B cell (primary cell): ENCODE measurements around the gene NCOA5. TPM values are rescaled to one million over a fixed set of nuclear protein-coding genes. Genes with fewer than 3 reads are reported as not detected.

Experiments used
- ATAC-seq: fragments of 200-7000 bp; cut with Tn5 transposase; one replicate; pipeline ENCODE4 v1.10.0; 2021; ENCODE audit warnings: low read depth, mild to moderate bottlenecking, moderate number of reproducible peaks, moderate library complexity
- CTCF ChIA-PET: fragments of 350-600 bp; sonication (Branson Sonifier 250); formaldehyde crosslinking; loops from one replicate; lab custom pipeline; 2021; ENCODE audit warnings: antibody characterized with exemption, inconsistent platforms; lab: Charles Lee
- POLR2A ChIA-PET: fragments of 350-600 bp; sonication (Branson Sonifier 250); formaldehyde crosslinking; loops from one replicate; lab custom pipeline; 2021; ENCODE audit warnings: antibody characterized with exemption; lab: Charles Lee
- DNase-seq: peaks from one replicate; pipeline ENCODE4 v3.0.0; 2013
- H2AFZ ChIP-seq: 2 replicates; pipeline ENCODE4 v1.6.1; 2012; ENCODE audit warnings: mild to moderate bottlenecking, low read depth, low read length; ENCODE audit not compliant: insufficient read depth, poor library complexity, severe bottlenecking
- H3K27ac ChIP-seq, 2 donors: 1 replicate in 1 of 2; 2 replicates in 1 of 2; pipeline ENCODE4 v1.5.1; 2012 to 2013; ENCODE audit warnings: low read length in 2 of 2, mild to moderate bottlenecking in 2 of 2, moderate library complexity in 1 of 2
- H3K27me3 ChIP-seq, 4 experiments: fragments of 200-600 bp in 1 of 4; sonication (generic) in 1 of 4; replicated peaks in 1 of 4; 1 replicate in 2 of 4; 2 replicates in 2 of 4; pipeline versions ENCODE4 v1.6.1 to v1.7.0; 2013 to 2016; ENCODE audit warnings: low read length in 3 of 4, mild to moderate bottlenecking in 2 of 4, mixed read lengths in 1 of 4, moderate library complexity in 1 of 4; ENCODE audit not compliant: insufficient read depth in 4 of 4, control insufficient read depth in 3 of 4; ENCODE audit errors: control extremely low read depth in 1 of 4
- H3K36me3 ChIP-seq, 2 experiments: replicated peaks in 1 of 2; 1 replicate in 1 of 2; 2 replicates in 1 of 2; pipeline versions ENCODE4 v1.6.1 to v1.7.1; 2013; ENCODE audit warnings: low read length in 1 of 2; ENCODE audit not compliant: insufficient read depth in 2 of 2, control insufficient read depth in 1 of 2; ENCODE audit errors: control extremely low read depth in 1 of 2, extremely low read depth in 1 of 2
- H3K4me1 ChIP-seq, 2 donors: fragments of 200-600 bp in 1 of 2; sonication (generic) in 1 of 2; 1 replicate in 1 of 2; 2 replicates in 1 of 2; pipeline versions ENCODE4 v1.5.1 to v1.6.1; 2013 to 2017; ENCODE audit warnings: low read length in 2 of 2; ENCODE audit not compliant: control insufficient read depth in 2 of 2, insufficient read depth in 2 of 2
- H3K4me2 ChIP-seq: replicated peaks from 2 replicates; pipeline ENCODE3; 2012; ENCODE audit warnings: mild to moderate bottlenecking, low read depth, low read length; ENCODE audit not compliant: poor library complexity, severe bottlenecking
- H3K4me3 ChIP-seq, 5 experiments: fragments of 200-600 bp in 1 of 5; sonication (generic) in 1 of 5; 1 replicate in 3 of 5; 2 replicates in 2 of 5; pipeline versions ENCODE4 v1.5.1 to v1.7.0; 2011 to 2016; ENCODE audit warnings: low read length in 4 of 5, mild to moderate bottlenecking in 4 of 5, low read depth in 2 of 5, control low read depth in 1 of 5, moderate library complexity in 1 of 5; ENCODE audit not compliant: insufficient read depth in 1 of 5; ENCODE audit errors: control extremely low read depth in 1 of 5, extremely low read depth in 1 of 5
- H3K79me2 ChIP-seq: fragments of 200-600 bp; sonication (generic); one replicate; pipeline ENCODE4 v1.6.0; 2016; ENCODE audit warnings: low read length; ENCODE audit not compliant: control insufficient read depth, insufficient read depth
- H3K9ac ChIP-seq: fragments of 200-600 bp; sonication (generic); 2 replicates; pipeline ENCODE4 v1.6.1; 2017; ENCODE audit warnings: mild to moderate bottlenecking, low read length, moderate library complexity
- H3K9me3 ChIP-seq, 3 donors: one replicate each; pipeline versions ENCODE4 v1.6.1 to v1.7.1; 2013; ENCODE audit warnings: low read length in 2 of 3; ENCODE audit not compliant: control insufficient read depth in 2 of 3, insufficient read depth in 1 of 3; ENCODE audit errors: control extremely low read depth in 1 of 3
- H4K20me1 ChIP-seq: 2 replicates; pipeline ENCODE4 v1.6.0; 2012; ENCODE audit warnings: mild to moderate bottlenecking, low read length; ENCODE audit not compliant: insufficient read depth, control insufficient read depth, poor library complexity, severe bottlenecking
- H3K27ac Mint-ChIP-seq: one replicate; pipeline ENCODE4 v1.8.0; 2021; ENCODE audit warnings: mixed read lengths
- H3K27me3 Mint-ChIP-seq: one replicate; pipeline ENCODE4 v1.8.0; 2021; ENCODE audit warnings: mixed read lengths
- H3K4me1 Mint-ChIP-seq: one replicate; pipeline ENCODE4 v1.8.0; 2021; ENCODE audit warnings: mixed read lengths
- H3K4me3 Mint-ChIP-seq: one replicate; pipeline ENCODE4 v1.8.0; 2021; ENCODE audit warnings: mixed read lengths
- H3K9me3 Mint-ChIP-seq: one replicate; pipeline ENCODE4 v1.8.0; 2022; ENCODE audit warnings: mixed read lengths; ENCODE audit not compliant: insufficient read depth
- EZH2 ChIP-seq: IDR thresholded peaks from 2 replicates; pipeline ENCODE4 v1.6.1; 2012; ENCODE audit warnings: borderline replicate concordance, low read depth, mild to moderate bottlenecking, moderate library complexity, low read length; ENCODE audit not compliant: insufficient read depth, poor library complexity, severe bottlenecking
- WGBS: methylation state at CpG from one replicate; pipeline ENCODE4 v1.1.5; 2013; ENCODE audit warnings: missing lambda C conversion rate; ENCODE audit not compliant: insufficient coverage; 5-methylcytosine and 5-hydroxymethylcytosine counted together
- intact Hi-C: fragments of 100-400 bp; cut with micrococcal nuclease; formaldehyde crosslinking; loops from one replicate; pipeline ENCODE4 v1.10.0; 2022
- polyA plus RNA-seq: library from polyadenylated mRNA; depleted of rRNA; stranded (reverse); fragments of >200 nt; gene quantifications from 2 replicates; pipeline ENCODE4 v1.2.3, GENCODE V29; 2012
- total RNA-seq, 2 donors: library from RNA; stranded (reverse); fragments of 120-200 nt in 1 of 2; gene quantifications; 1 replicate in 1 of 2; 2 replicates in 1 of 2; pipeline versions ENCODE4 v1.2.3 to v1.2.4, GENCODE V29; 2013 to 2022
- TF ChIP-seq, protein P1 (sequence below): fragments of 200-600 bp; IDR thresholded peaks from one replicate; pipeline ENCODE4 v1.8.0; 2022; ENCODE audit warnings: antibody characterized with exemption, mild to moderate bottlenecking

The NCOA5 gene
- total and polyA plus RNA-seq, 2 donors (not counting 1 experiment from before 2014, with no cell fraction given) = 26.0 to 41.6 TPM

DNA sequence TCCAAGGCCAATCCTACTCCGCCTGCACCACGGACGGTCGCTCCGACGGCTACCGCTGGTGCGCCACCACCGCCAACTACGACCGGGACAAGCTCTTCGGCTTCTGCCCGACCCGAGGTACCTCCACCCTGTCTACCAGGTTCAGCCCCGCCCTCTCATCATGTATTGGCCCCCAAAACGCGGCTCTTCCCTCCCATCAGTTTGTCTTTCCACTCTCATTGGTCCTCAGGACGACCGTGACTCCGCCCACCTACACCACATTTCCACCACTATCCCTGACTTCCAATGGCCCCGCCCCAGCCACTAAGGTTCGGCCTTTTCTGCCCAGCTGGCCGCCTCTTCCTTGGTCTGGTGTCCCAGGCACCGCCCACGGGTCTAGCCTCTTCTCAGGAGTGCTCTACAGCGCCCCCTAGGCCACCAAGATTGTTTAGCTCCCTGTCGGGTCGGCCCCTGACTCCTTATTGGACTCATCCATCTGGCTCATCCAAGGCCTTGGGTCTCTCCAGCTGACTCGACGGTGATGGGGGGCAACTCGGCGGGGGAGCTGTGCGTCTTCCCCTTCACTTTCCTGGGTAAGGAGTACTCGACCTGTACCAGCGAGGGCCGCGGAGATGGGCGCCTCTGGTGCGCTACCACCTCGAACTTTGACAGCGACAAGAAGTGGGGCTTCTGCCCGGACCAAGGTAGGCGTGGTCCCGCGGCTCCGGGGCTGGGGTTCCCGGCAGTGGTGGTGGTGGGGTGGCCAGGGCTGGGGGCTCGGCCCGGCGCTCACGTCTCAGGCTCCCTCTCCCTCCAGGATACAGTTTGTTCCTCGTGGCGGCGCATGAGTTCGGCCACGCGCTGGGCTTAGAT lies 77.9 kb downstream of the NCOA5 start:
- H3K79me2 ChIP-seq = no peaks in the 10 kb centered on the region
- H4K20me1 ChIP-seq = no peaks in the 10 kb centered on the region
- ChIA-PET CTCF (interaction anchor here (1.6 to 4.9 kb wide), 5 partner anchors 11 to 42 kb away, joined by 3 to 84 read pairs (median 33); partner anchors contain the start of genes SLC12A5 and ZNF335), POLR2A (no interaction called here)
- H3K27ac ChIP-seq = no peak overlapping the region
- Mint-ChIP-seq H3K27ac (peak overlapping the region; percentile 32), H3K9me3 (no peaks in the 10 kb centered on the region), H3K4me1 (peaks cover 66% of the 10 kb centered on the region), H3K27me3 (peaks cover 64% of the 10 kb centered on the region), H3K4me3 (peak overlapping the region; percentile 80)
- intact Hi-C loops = loop anchor here (2.0 kb wide), 1 partner anchor 41 kb away; no protein-coding TSS in a partner anchor
- H3K4me2 ChIP-seq = peak overlapping the region; percentile 68
- DNase-seq (peak; percentile 44), ATAC-seq (no peak)
- H3K27me3 ChIP-seq = peaks cover 0 to 59% (median 31%) of the 10 kb centered on the region in 4 experiments
- H3K36me3 ChIP-seq = no peaks in the 10 kb centered on the region
- TF ChIP-seq, protein P1, sequence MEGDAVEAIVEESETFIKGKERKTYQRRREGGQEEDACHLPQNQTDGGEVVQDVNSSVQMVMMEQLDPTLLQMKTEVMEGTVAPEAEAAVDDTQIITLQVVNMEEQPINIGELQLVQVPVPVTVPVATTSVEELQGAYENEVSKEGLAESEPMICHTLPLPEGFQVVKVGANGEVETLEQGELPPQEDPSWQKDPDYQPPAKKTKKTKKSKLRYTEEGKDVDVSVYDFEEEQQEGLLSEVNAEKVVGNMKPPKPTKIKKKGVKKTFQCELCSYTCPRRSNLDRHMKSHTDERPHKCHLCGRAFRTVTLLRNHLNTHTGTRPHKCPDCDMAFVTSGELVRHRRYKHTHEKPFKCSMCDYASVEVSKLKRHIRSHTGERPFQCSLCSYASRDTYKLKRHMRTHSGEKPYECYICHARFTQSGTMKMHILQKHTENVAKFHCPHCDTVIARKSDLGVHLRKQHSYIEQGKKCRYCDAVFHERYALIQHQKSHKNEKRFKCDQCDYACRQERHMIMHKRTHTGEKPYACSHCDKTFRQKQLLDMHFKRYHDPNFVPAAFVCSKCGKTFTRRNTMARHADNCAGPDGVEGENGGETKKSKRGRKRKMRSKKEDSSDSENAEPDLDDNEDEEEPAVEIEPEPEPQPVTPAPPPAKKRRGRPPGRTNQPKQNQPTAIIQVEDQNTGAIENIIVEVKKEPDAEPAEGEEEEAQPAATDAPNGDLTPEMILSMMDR = no peak
- TF ChIP-seq EZH2 = no peak
- H2AFZ ChIP-seq = no peak overlapping the region
- peak overlapping the region in 1 of 5 experiments; percentile 41 for H3K4me3 ChIP-seq
- no peak overlapping the region for H3K9ac ChIP-seq
- WGBS = 22% methylated on average over 57 of the region's 57 CpGs
- peaks cover 69 to 71% of the 10 kb centered on the region in 2 donors for H3K4me1 ChIP-seq
- peaks cover 0 to 40% (median 0%) of the 10 kb centered on the region in 3 donors for H3K9me3 ChIP-seq

Other genes starting within 250 kb of the NCOA5 start
- 27.1 and 32.4 TPM in 2 replicates for gene ACOT8, start 232.6 kb downstream of the NCOA5 start, total RNA-seq
- gene ACOT8, start 232.6 kb downstream of the NCOA5 start, polyA plus RNA-seq = 43.1 and 64.7 TPM in 2 replicates
- gene ZSWIM3, start 232.3 kb downstream of the NCOA5 start, total RNA-seq = 7.1 and 7.8 TPM in 2 replicates
- gene ZSWIM3, start 232.3 kb downstream of the NCOA5 start, polyA plus RNA-seq = 3.0 and 4.0 TPM in 2 replicates
- 15.7 and 18.5 TPM in 2 replicates for gene ZSWIM1, start 208.7 kb downstream of the NCOA5 start, total RNA-seq
- 2.8 and 5.4 TPM in 2 replicates for gene ZSWIM1, start 208.7 kb downstream of the NCOA5 start, polyA plus RNA-seq
- gene SPATA25, start 202.3 kb downstream of the NCOA5 start, total RNA-seq = 2.4 and 2.9 TPM in 2 replicates
- 2.5 and 2.9 TPM in 2 replicates for gene SPATA25, start 202.3 kb downstream of the NCOA5 start, polyA plus RNA-seq
- gene NEURL2, start 198.8 kb downstream of the NCOA5 start, total RNA-seq = 4.1 and 5.4 TPM in 2 replicates
- gene NEURL2, start 198.8 kb downstream of the NCOA5 start, polyA plus RNA-seq = 1.6 and 3.3 TPM in 2 replicates
- 100 and 113 TPM in 2 replicates for gene CTSA, start 198.6 kb downstream of the NCOA5 start, total RNA-seq
- gene CTSA, start 198.6 kb downstream of the NCOA5 start, polyA plus RNA-seq = 83.4 and 107 TPM in 2 replicates
- gene PLTP, start 177.8 kb downstream of the NCOA5 start, total RNA-seq = 1.4 and 1.7 TPM in 2 replicates
- 2.0 and 4.0 TPM in 2 replicates for gene PLTP, start 177.8 kb downstream of the NCOA5 start, polyA plus RNA-seq
- 78.9 and 79.2 TPM in 2 replicates for gene PCIF1, start 155.3 kb downstream of the NCOA5 start, total RNA-seq
- gene PCIF1, start 155.3 kb downstream of the NCOA5 start, polyA plus RNA-seq = 70.0 and 74.2 TPM in 2 replicates
- gene ZNF335, start 117.8 kb downstream of the NCOA5 start, total RNA-seq = 62.7 and 64.8 TPM in 2 replicates
- gene ZNF335, start 117.8 kb downstream of the NCOA5 start, polyA plus RNA-seq = 49.8 and 62.3 TPM in 2 replicates
- gene MMP9, start 81.1 kb downstream of the NCOA5 start, total RNA-seq = 4.0 and 4.4 TPM in 2 replicates
- 0.19 and 0.75 TPM in 2 replicates for gene MMP9, start 81.1 kb downstream of the NCOA5 start, polyA plus RNA-seq
- gene SLC12A5, start 60.7 kb downstream of the NCOA5 start, total RNA-seq = 0.32 TPM in 1 of 2 replicates, not detected in the other
- not detected in 2 replicates for gene SLC12A5, start 60.7 kb downstream of the NCOA5 start, polyA plus RNA-seq
- 206 and 210 TPM in 2 replicates for gene CD40, start 28.4 kb upstream of the NCOA5 start, total RNA-seq
- 154 and 215 TPM in 2 replicates for gene CD40, start 28.4 kb upstream of the NCOA5 start, polyA plus RNA-seq
- not detected in 2 replicates for gene CDH22, start 218.5 kb upstream of the NCOA5 start, total RNA-seq
- not detected in 2 replicates for gene CDH22, start 218.5 kb upstream of the NCOA5 start, polyA plus RNA-seq